GM21737 (cell line): ENCODE results near the gene GANC.
"Not testable (repeated sequence)": the region's sequence is repeated elsewhere in the genome, so short reads cannot be mapped to it uniquely, and the experiment has no call there.

Experiments
- ATAC-seq: cut with Tn5 transposase; IDR thresholded peaks from one replicate; pipeline ENCODE4 v1.9.1; 2021; ENCODE audit warnings: mild to moderate bottlenecking, moderate library complexity; ENCODE audit not compliant: unreplicated experiment

GANC gene

GRCh38 chr15:42272939-42273899 is at the start of gene GANC, which contains the start of gene TMEM87A:
Gene GANC (plus strand): TSS chr15:42273201. CDS start chr15:42274482, 1,281 bp downstream.
Gene TMEM87A (minus strand): TSS chr15:42273433. CDS start chr15:42273398, 35 bp downstream.
- ATAC-seq, result peak; percentile 84

- ATAC-seq, result no peak
Measured at GRCh38 chr15:42226648-42227047, 46.4 kb upstream of the GANC start.

- ATAC-seq, result no peak
Measured at GRCh38 chr15:42228036-42228435, 45.0 kb upstream of the GANC start.

GRCh38 chr15:42228981-42229380 is 44.0 kb upstream of the GANC start:
- not testable (repeated sequence) for ATAC-seq

GRCh38 chr15:42231088-42231487 is 41.9 kb upstream of the GANC start:
- no peak for ATAC-seq

- no peak for ATAC-seq
Measured at GRCh38 chr15:42232606-42233005, 40.4 kb upstream of the GANC start.

GRCh38 chr15:42233107-42233506 is 39.9 kb upstream of the GANC start:
- no peak for ATAC-seq

- ATAC-seq, result no peak
Measured at GRCh38 chr15:42239528-42240182, 33.3 kb upstream of the GANC start.

- ATAC-seq, result no peak
Measured at GRCh38 chr15:42240823-42241222, 32.2 kb upstream of the GANC start.

- no peak for ATAC-seq
Measured at GRCh38 chr15:42253300-42253699, 19.7 kb upstream of the GANC start.

- no peak for ATAC-seq
Measured at GRCh38 chr15:42264795-42265194, 8.2 kb upstream of the GANC start.

- no peak for ATAC-seq
Measured at GRCh38 chr15:42267286-42267685, 5.7 kb upstream of the GANC start.

GRCh38 chr15:42270551-42270950 is 2.5 kb upstream of the GANC start:
- ATAC-seq, result no peak

- no peak for ATAC-seq
Measured at GRCh38 chr15:42270996-42271395, 2.0 kb upstream of the GANC start.

- ATAC-seq, result peak; percentile 18
Measured at GRCh38 chr15:42273900-42274701, 1.1 kb downstream of the GANC start.

- no peak for ATAC-seq
Measured at GRCh38 chr15:42274702-42274989, 1.6 kb downstream of the GANC start.

GRCh38 chr15:42275780-42276391 is 2.9 kb downstream of the GANC start:
- no peak for ATAC-seq

- no peak for ATAC-seq
Measured at GRCh38 chr15:42276762-42277161, 3.8 kb downstream of the GANC start.

- ATAC-seq, result no peak
Measured at GRCh38 chr15:42279234-42279723, 6.3 kb downstream of the GANC start.

- ATAC-seq, result no peak
Measured at GRCh38 chr15:42282344-42282743, 9.3 kb downstream of the GANC start.

GRCh38 chr15:42282926-42283325 is 9.9 kb downstream of the GANC start:
- no peak for ATAC-seq
